ENCODE results near the gene SLC8B1. TPM values are rescaled to one million over a fixed set of nuclear protein-coding genes. Genes with fewer than 3 reads are reported as not detected.

SLC8B1 gene
- 10 to 100 TPM; 85.3 to 92.7 TPM for total RNA-seq
- polyA plus RNA-seq (2013, experiment 1 of 2) = 40.0 TPM
- 44.7 TPM for polyA plus RNA-seq (2013, experiment 2 of 2)
- 13.0 to 336 (median 114) reads per million in 172 experiments for total RNA-seq

DNA sequence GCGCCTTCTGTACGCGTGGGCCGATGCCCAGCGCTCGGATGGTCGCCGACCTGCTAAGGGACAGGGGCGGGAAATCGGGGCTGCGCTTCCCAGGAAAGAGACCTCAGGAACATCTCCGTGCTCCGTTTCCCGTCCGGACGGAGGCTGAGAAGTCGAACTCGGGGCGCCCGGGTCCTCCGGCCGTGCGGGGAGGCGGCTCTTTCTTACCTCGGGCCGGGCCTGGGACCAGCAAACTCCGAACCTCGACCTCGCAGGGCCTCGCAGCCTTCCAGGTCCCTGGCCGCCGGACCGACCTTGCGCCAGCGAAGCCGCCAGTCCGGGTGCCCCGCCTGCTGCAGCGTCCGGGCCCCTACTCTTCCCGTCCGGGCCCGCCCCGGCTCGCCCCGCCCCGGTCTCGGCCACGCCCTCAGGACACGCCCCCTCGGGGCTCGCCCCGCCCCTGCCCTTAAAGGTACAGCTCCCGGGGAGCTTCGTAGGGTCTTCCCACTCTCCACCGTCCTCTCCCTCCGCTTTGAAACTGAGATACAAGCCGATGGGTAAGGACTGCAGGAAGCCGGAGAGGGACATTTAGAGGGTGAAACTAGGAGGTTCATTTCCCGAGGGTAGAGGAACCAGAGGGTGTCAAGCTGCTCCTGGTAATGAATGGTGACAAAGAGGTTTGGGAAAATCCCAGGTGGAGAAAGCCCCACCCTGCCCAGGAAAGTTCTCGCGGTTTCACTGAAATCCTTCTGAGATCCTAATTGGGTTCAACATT lies at the start of gene SLC8B1:
Gene SLC8B1, minus strand, starts transcription at position 324 of the 754 bp plus-strand sequence. CDS start 2,231 bp downstream, outside the sequence.
- POLR2A ChIA-PET = interaction anchor here (0.6 to 1.3 kb wide), 9 partner anchors 8 to 114 kb away, joined by 3 to 7 read pairs (median 3); partner anchors contain the start of genes PLBD2, SDSL and TPCN1
- Histone ChIP-seq H3K9me3 (ENCODE audit: control insufficient read depth in 1 of 2, insufficient read depth in 1 of 2, low read length in 2 of 2) (no peaks in the 10 kb centered on the region), H3K4me1 (ENCODE audit: insufficient read depth, low read length) (peaks cover 33% of the 10 kb centered on the region), H3K27ac (ENCODE audit: low read depth in 1 of 2, low read length in 2 of 2) (peak within 1 kb of the TSS in 1 of 2 donors; percentile 25), H3K27me3 (ENCODE audit: control insufficient read depth in 1 of 2, insufficient read depth in 2 of 2, low read length in 2 of 2) (no peaks in the 10 kb centered on the region), H3K36me3 (ENCODE audit: insufficient read depth, low read length) (peaks cover 19% of the 10 kb centered on the region), H3K4me3 (ENCODE audit: low read length) (peak within 1 kb of the TSS; percentile 94)
- TF ChIP-seq, protein P1, sequence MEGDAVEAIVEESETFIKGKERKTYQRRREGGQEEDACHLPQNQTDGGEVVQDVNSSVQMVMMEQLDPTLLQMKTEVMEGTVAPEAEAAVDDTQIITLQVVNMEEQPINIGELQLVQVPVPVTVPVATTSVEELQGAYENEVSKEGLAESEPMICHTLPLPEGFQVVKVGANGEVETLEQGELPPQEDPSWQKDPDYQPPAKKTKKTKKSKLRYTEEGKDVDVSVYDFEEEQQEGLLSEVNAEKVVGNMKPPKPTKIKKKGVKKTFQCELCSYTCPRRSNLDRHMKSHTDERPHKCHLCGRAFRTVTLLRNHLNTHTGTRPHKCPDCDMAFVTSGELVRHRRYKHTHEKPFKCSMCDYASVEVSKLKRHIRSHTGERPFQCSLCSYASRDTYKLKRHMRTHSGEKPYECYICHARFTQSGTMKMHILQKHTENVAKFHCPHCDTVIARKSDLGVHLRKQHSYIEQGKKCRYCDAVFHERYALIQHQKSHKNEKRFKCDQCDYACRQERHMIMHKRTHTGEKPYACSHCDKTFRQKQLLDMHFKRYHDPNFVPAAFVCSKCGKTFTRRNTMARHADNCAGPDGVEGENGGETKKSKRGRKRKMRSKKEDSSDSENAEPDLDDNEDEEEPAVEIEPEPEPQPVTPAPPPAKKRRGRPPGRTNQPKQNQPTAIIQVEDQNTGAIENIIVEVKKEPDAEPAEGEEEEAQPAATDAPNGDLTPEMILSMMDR (IDR thresholded peaks at IDR 0.05) = no peak
- Mint-ChIP-seq H3K27me3 (no peaks in the 10 kb centered on the region), H3K4me1 (ENCODE audit: low read depth) (peaks cover 45% of the 10 kb centered on the region), H3K36me3 (ENCODE audit: low read depth) (peaks cover 39% of the 10 kb centered on the region), H3K9me3 (no peaks in the 10 kb centered on the region), H3K27ac (peak within 1 kb of the TSS; percentile 87), H3K4me3 (peak within 1 kb of the TSS; percentile 99)
- DNase-seq (peak; percentile 69 to 95 (median 86)), ATAC-seq (ENCODE audit: poor library complexity) (peak; percentile 97)
- intact Hi-C loops (cut with DNase I, micrococcal nuclease) = loop anchor here (1.0 to 10.0 kb wide), 4 partner anchors 23 to 630 kb away; partner anchors contain the start of genes PLBD2 (in 2 of the 2), DDX54 (in 1 of the 2), RBM19 (in 1 of the 2) and RITA1 (in 1 of the 2)
- CTCF ChIA-PET = interaction anchor here (1.0 to 1.2 kb wide), 2 partner anchors 113 to 342 kb away, joined by 3 to 4 read pairs; partner anchors contain the start of gene TPCN1

DNA sequence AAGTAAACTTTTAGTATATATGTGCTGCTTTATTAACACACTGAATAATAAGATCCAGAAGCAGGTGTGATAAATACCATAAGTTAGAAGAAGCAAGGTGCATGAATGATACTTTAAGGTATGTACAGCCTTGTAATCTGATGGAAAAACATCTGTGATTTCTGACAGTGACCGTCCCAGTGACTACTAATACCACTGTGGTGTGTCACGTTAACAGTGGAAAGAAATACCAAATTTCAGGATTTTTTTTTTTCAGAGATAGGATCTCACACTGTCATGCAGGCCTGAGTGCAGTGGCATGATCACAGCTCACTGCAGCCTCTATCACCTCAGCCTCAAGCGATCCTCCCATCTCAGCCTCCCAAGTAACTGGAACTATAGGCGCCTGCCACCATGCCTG lies 47.3 kb upstream of the SLC8B1 start:
- no peak overlapping the region for H3K4me3 Mint-ChIP-seq
- ATAC-seq (ENCODE audit: poor library complexity) (no peak), DNase-seq (no peak)
- no peak overlapping the region for H3K27ac Mint-ChIP-seq
- H3K9me3 ChIP-seq (ENCODE audit: control insufficient read depth in 1 of 2, insufficient read depth in 1 of 2, low read length in 2 of 2) = no peaks in the 10 kb centered on the region
- H3K27me3 Mint-ChIP-seq = no peaks in the 10 kb centered on the region
- POLR2A ChIA-PET = no interaction called here
- no peaks in the 10 kb centered on the region for H3K9me3 Mint-ChIP-seq
- TF ChIP-seq, protein P1 (IDR thresholded peaks at IDR 0.05) = no peak
- no peaks in the 10 kb centered on the region for H3K4me1 Mint-ChIP-seq (ENCODE audit: low read depth)
- no peak overlapping the region for H3K4me3 ChIP-seq (ENCODE audit: low read length)
- CTCF ChIA-PET = interaction anchor here (0.7 kb wide), 2 partner anchors 105 to 1705 kb away, joined by 3 to 5 read pairs; no protein-coding TSS in a partner anchor
- H3K36me3 ChIP-seq (ENCODE audit: insufficient read depth, low read length) = peaks cover 12% of the 10 kb centered on the region
- no peaks in the 10 kb centered on the region for H3K4me1 ChIP-seq (ENCODE audit: insufficient read depth, low read length)
- H3K27me3 ChIP-seq (ENCODE audit: control insufficient read depth in 1 of 2, insufficient read depth in 2 of 2, low read length in 2 of 2) = no peaks in the 10 kb centered on the region
- H3K36me3 Mint-ChIP-seq (ENCODE audit: low read depth) = peaks cover 57% of the 10 kb centered on the region
- intact Hi-C loops (cut with DNase I, micrococcal nuclease) = no loop called here
- H3K27ac ChIP-seq (ENCODE audit: low read depth in 1 of 2, low read length in 2 of 2) = no peak overlapping the region

DNA sequence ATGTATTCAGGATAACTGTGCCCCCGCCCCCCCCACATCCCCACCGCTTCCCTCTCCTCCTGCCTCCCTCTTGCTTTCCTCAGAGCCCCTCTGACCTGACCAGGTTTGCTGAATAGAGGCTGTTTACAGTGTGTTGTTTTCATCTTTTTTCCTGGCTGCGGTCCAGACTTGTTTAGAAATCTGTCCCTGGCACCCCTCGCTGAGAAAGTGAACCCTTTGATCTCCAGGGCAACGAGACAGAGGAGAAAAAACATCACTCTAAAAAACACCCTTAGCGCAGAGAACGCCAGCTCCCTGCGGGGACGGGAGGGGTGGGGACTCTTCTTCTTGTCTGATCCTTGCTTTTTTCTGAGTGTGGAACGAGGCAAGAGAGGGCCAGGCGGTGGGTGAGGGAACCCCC lies 46.3 kb upstream of the SLC8B1 start:
- POLR2A ChIA-PET = no interaction called here
- Histone ChIP-seq H3K27me3 (ENCODE audit: control insufficient read depth in 1 of 2, insufficient read depth in 2 of 2, low read length in 2 of 2) (no peaks in the 10 kb centered on the region), H3K4me3 (ENCODE audit: low read length) (no peak overlapping the region), H3K36me3 (ENCODE audit: insufficient read depth, low read length) (peaks cover 17% of the 10 kb centered on the region), H3K9me3 (ENCODE audit: control insufficient read depth in 1 of 2, insufficient read depth in 1 of 2, low read length in 2 of 2) (no peaks in the 10 kb centered on the region), H3K27ac (ENCODE audit: low read depth in 1 of 2, low read length in 2 of 2) (no peak overlapping the region), H3K4me1 (ENCODE audit: insufficient read depth, low read length) (no peaks in the 10 kb centered on the region)
- Mint-ChIP-seq H3K4me3 (no peak overlapping the region), H3K27me3 (no peaks in the 10 kb centered on the region), H3K36me3 (ENCODE audit: low read depth) (peaks cover 54% of the 10 kb centered on the region), H3K9me3 (no peaks in the 10 kb centered on the region), H3K27ac (no peak overlapping the region), H3K4me1 (ENCODE audit: low read depth) (no peaks in the 10 kb centered on the region)
- DNase-seq = no peak
- TF ChIP-seq, protein P1 (IDR thresholded peaks at IDR 0.05) = no peak
- intact Hi-C loops (cut with DNase I, micrococcal nuclease) = no loop called here
- no peak for ATAC-seq (ENCODE audit: poor library complexity)
- CTCF ChIA-PET = no interaction called here
